Measurements from ENCODE around the gene PIEZO1.

The PIEZO1 gene

GRCh38 chr16:88764913-88765349, 20.1 kb downstream of the PIEZO1 start:
- DNase-seq = no peak

- no peak for DNase-seq
Observed at GRCh38 chr16:88764080-88764479, 20.9 kb downstream of the PIEZO1 start.

GRCh38 chr16:88763502-88764053, 21.4 kb downstream of the PIEZO1 start:
- no peak for DNase-seq

- no peak for DNase-seq
Observed at GRCh38 chr16:88762941-88763340, 22.1 kb downstream of the PIEZO1 start.

GRCh38 chr16:88762258-88762870, 22.7 kb downstream of the PIEZO1 start:
- DNase-seq = no peak

GRCh38 chr16:88761830-88762229, 23.2 kb downstream of the PIEZO1 start:
- no peak for DNase-seq

- no peak for DNase-seq
Observed at GRCh38 chr16:88761143-88761534, 23.9 kb downstream of the PIEZO1 start.

- no peak for DNase-seq
Observed at GRCh38 chr16:88760424-88761142, 24.4 kb downstream of the PIEZO1 start.

GRCh38 chr16:88759976-88760350, 25.1 kb downstream of the PIEZO1 start:
- DNase-seq = no peak

GRCh38 chr16:88759245-88759975, 25.6 kb downstream of the PIEZO1 start:
- peak; percentile 79 for DNase-seq

GRCh38 chr16:88758944-88759244, 26.1 kb downstream of the PIEZO1 start:
- DNase-seq = no peak

GRCh38 chr16:88758227-88758943, 26.6 kb downstream of the PIEZO1 start:
- DNase-seq = no peak

- no peak for DNase-seq
Observed at GRCh38 chr16:88755745-88756443, 29.1 kb downstream of the PIEZO1 start.

GRCh38 chr16:88754912-88755744, 29.9 kb downstream of the PIEZO1 start:
- peak; percentile 49 for DNase-seq

GRCh38 chr16:88754109-88754911, 30.7 kb downstream of the PIEZO1 start:
- no peak for DNase-seq

GRCh38 chr16:88753602-88754001, 31.4 kb downstream of the PIEZO1 start:
- DNase-seq = no peak

GRCh38 chr16:88753191-88753590, 31.8 kb downstream of the PIEZO1 start:
- DNase-seq = no peak

- no peak for DNase-seq
Observed at GRCh38 chr16:88752386-88753002, 32.5 kb downstream of the PIEZO1 start.

GRCh38 chr16:88750854-88751253, 34.2 kb downstream of the PIEZO1 start:
- no peak for DNase-seq

GRCh38 chr16:88749358-88749757, 35.7 kb downstream of the PIEZO1 start:
- DNase-seq = no peak
